ENCODE measurements around the gene CLCN1.

CLCN1 gene

GRCh38 chr7:143341842-143342241 is 25.9 kb downstream of the CLCN1 start:
- no peak for DNase-seq

GRCh38 chr7:143343596-143343995 is 27.7 kb downstream of the CLCN1 start:
- DNase-seq = no peak

- no peak for DNase-seq
Observed at GRCh38 chr7:143345428-143345900, 29.6 kb downstream of the CLCN1 start.

GRCh38 chr7:143346018-143346417 is 30.1 kb downstream of the CLCN1 start:
- DNase-seq = no peak

GRCh38 chr7:143347950-143348349 is 32.0 kb downstream of the CLCN1 start:
- DNase-seq = no peak

GRCh38 chr7:143351060-143351459 is 35.1 kb downstream of the CLCN1 start:
- no peak for DNase-seq

- no peak for DNase-seq
Observed at GRCh38 chr7:143351574-143351973, 35.7 kb downstream of the CLCN1 start.

GRCh38 chr7:143352531-143353002 is 36.7 kb downstream of the CLCN1 start:
- DNase-seq = no peak

- DNase-seq = no peak
Observed at GRCh38 chr7:143354376-143354775, 38.5 kb downstream of the CLCN1 start.

GRCh38 chr7:143354965-143355364 is 39.1 kb downstream of the CLCN1 start:
- DNase-seq = no peak

GRCh38 chr7:143355450-143356385 is 39.8 kb downstream of the CLCN1 start:
- no peak for DNase-seq

GRCh38 chr7:143356414-143357050 is 40.6 kb downstream of the CLCN1 start:
- no peak for DNase-seq

GRCh38 chr7:143358626-143359025 is 42.7 kb downstream of the CLCN1 start:
- no peak for DNase-seq

- DNase-seq = no peak
Observed at GRCh38 chr7:143359771-143360353, 44.0 kb downstream of the CLCN1 start.

- no peak for DNase-seq
Observed at GRCh38 chr7:143360788-143361551, 45.1 kb downstream of the CLCN1 start.

GRCh38 chr7:143361552-143362130 is 45.7 kb downstream of the CLCN1 start:
- no peak for DNase-seq

GRCh38 chr7:143362131-143363015 is 46.5 kb downstream of the CLCN1 start, which contains the start of gene FAM131B:
Gene FAM131B, minus strand, starts transcription at chr7:143362713. Its CDS starts 110 bp downstream, at chr7:143362603.
- no peak for DNase-seq

GRCh38 chr7:143363016-143363937 is 47.4 kb downstream of the CLCN1 start:
- no peak for DNase-seq

GRCh38 chr7:143367972-143368371 is 52.1 kb downstream of the CLCN1 start:
- no peak for DNase-seq

GRCh38 chr7:143368387-143368786 is 52.5 kb downstream of the CLCN1 start:
- DNase-seq = no peak
